ENCODE measurements around the gene KIF20A. TPM values are rescaled to one million over a fixed set of nuclear protein-coding genes. Genes with fewer than 3 reads are reported as not detected.

The KIF20A gene
- total RNA-seq, 1 experiment from 2014 or later, result 84.9 TPM

DNA sequence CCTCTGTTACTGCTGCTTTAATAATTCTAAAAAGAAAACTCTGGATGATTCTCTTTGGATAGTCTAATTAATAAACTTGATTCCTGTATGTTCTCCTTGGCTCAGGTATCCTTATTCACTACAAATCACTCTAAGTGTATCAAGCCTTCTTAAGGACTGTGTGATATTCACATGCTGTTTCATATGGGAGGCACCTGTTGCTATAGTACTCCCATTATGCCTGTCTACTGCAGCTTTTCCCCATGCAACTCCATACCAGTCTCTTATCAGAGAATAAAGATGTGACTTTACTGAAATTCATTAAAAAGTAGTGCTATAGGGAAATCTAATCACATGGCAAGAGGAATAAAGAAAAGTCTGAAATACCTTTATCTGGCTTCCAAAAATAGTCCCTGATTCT lies 15.2 kb upstream of the KIF20A start:
- POLR2A ChIA-PET, result interaction anchor here (1.5 kb wide), 1 partner anchor 168 kb away, joined by 3 read pairs; the partner anchor contains the start of gene CDC25C
- Mint-ChIP-seq H3K9me3 (ENCODE audit: unreplicated experiment) (no peaks in the 10 kb centered on the region), H3K4me1 (ENCODE audit: low read depth, unreplicated experiment) (no peaks in the 10 kb centered on the region), H3K4me3 (ENCODE audit: unreplicated experiment) (no peak overlapping the region), H3K27me3 (ENCODE audit: insufficient read depth, unreplicated experiment) (no peaks in the 10 kb centered on the region), H3K36me3 (ENCODE audit: insufficient read depth, unreplicated experiment) (peaks cover 94% of the 10 kb centered on the region), H3K27ac (ENCODE audit: unreplicated experiment) (no peak overlapping the region)
- Histone ChIP-seq H3K27me3 (replicated peaks; ENCODE audit: control insufficient read depth, insufficient read depth, low read length) (no peaks in the 10 kb centered on the region), H3K9me3 (no peaks in the 10 kb centered on the region), H3K4me1 (no peaks in the 10 kb centered on the region), H3K36me3 (ENCODE audit: control insufficient read depth, insufficient read depth, low read length) (peaks cover 9% of the 10 kb centered on the region), H3K4me3 (ENCODE audit: low read depth, low read length) (no peak overlapping the region)
- TF ChIP-seq, protein P1, sequence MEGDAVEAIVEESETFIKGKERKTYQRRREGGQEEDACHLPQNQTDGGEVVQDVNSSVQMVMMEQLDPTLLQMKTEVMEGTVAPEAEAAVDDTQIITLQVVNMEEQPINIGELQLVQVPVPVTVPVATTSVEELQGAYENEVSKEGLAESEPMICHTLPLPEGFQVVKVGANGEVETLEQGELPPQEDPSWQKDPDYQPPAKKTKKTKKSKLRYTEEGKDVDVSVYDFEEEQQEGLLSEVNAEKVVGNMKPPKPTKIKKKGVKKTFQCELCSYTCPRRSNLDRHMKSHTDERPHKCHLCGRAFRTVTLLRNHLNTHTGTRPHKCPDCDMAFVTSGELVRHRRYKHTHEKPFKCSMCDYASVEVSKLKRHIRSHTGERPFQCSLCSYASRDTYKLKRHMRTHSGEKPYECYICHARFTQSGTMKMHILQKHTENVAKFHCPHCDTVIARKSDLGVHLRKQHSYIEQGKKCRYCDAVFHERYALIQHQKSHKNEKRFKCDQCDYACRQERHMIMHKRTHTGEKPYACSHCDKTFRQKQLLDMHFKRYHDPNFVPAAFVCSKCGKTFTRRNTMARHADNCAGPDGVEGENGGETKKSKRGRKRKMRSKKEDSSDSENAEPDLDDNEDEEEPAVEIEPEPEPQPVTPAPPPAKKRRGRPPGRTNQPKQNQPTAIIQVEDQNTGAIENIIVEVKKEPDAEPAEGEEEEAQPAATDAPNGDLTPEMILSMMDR (IDR thresholded peaks at IDR 0.05; ENCODE audit: insufficient read depth in 1 of 2, low read depth in 1 of 2, low read length in 1 of 2, severe bottlenecking in 1 of 2, unreplicated experiment in 1 of 2), result no peak
- DNase-seq, result no peak
- no TSS peak for BruUV-seq (replicated peaks)
- CTCF ChIA-PET, result no interaction called here
- intact Hi-C loops (cut with micrococcal nuclease; ENCODE audit: unreplicated experiment), result no loop called here

DNA sequence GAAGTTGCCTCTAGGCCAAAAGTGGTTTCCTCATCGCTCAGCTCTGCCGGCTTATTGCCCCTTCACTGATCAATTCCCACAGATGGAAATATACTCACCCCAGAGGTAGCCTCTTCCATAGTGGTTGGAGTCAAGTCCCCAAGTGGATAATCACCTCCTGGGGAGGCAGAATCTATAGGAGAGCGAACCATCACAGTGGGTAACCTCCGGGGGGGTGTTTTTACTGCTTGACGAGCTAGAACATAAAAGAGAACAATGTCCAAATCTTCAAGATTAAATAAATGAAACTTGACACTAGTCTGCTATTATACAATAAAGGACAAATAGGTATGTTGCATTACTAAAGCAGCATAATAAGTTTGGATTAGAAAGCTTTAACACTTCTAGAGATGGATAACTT lies 9.8 kb upstream of the KIF20A start:
- intact Hi-C loops (cut with micrococcal nuclease; ENCODE audit: unreplicated experiment), result no loop called here
- Histone ChIP-seq H3K27me3 (replicated peaks; ENCODE audit: control insufficient read depth, insufficient read depth, low read length) (no peaks in the 10 kb centered on the region), H3K4me1 (no peaks in the 10 kb centered on the region), H3K4me3 (ENCODE audit: low read depth, low read length) (no peak overlapping the region), H3K36me3 (ENCODE audit: control insufficient read depth, insufficient read depth, low read length) (peaks cover 6% of the 10 kb centered on the region), H3K9me3 (no peaks in the 10 kb centered on the region)
- Mint-ChIP-seq H3K36me3 (ENCODE audit: insufficient read depth, unreplicated experiment) (peaks cover 94% of the 10 kb centered on the region), H3K4me3 (ENCODE audit: unreplicated experiment) (no peak overlapping the region), H3K27me3 (ENCODE audit: insufficient read depth, unreplicated experiment) (no peaks in the 10 kb centered on the region), H3K27ac (ENCODE audit: unreplicated experiment) (no peak overlapping the region), H3K4me1 (ENCODE audit: low read depth, unreplicated experiment) (no peaks in the 10 kb centered on the region), H3K9me3 (ENCODE audit: unreplicated experiment) (no peaks in the 10 kb centered on the region)
- POLR2A ChIA-PET, result no interaction called here
- no peak for DNase-seq
- TF ChIP-seq, protein P1 (IDR thresholded peaks at IDR 0.05; ENCODE audit: insufficient read depth in 1 of 2, low read depth in 1 of 2, low read length in 1 of 2, severe bottlenecking in 1 of 2, unreplicated experiment in 1 of 2), result no peak
- CTCF ChIA-PET, result no interaction called here
- no TSS peak for BruUV-seq (replicated peaks)

DNA sequence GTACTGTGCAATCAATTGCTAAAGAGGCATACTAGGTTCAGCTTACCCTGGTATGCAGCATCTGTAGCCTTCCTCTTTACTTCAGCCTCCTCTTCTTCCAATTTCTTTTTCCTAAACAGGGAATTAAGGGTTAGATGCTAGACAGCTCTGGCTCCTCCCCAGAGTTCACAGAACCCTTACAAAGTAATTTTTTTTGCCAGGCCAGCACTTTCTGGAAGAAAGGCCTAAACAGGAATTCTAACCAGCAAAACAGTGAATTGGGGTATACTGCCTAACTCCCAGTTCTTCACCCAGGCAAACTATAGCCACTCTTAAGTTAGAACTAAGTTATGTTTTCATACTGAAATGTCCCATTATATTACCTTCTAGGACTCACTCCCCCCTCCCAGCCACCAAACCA lies 8.6 kb upstream of the KIF20A start:
- no peaks in the 10 kb centered on the region for H3K9me3 ChIP-seq
- H3K4me1 Mint-ChIP-seq (ENCODE audit: low read depth, unreplicated experiment), result no peaks in the 10 kb centered on the region
- no peak overlapping the region for H3K4me3 ChIP-seq (ENCODE audit: low read depth, low read length)
- ChIA-PET CTCF (no interaction called here), POLR2A (no interaction called here)
- H3K4me3 Mint-ChIP-seq (ENCODE audit: unreplicated experiment), result no peak overlapping the region
- no peak for DNase-seq
- peaks cover 94% of the 10 kb centered on the region for H3K36me3 Mint-ChIP-seq (ENCODE audit: insufficient read depth, unreplicated experiment)
- peaks cover 5% of the 10 kb centered on the region; the same call in 1 of the 2 replicates for H3K36me3 ChIP-seq (ENCODE audit: control insufficient read depth, insufficient read depth, low read length)
- BruUV-seq (replicated peaks), result no TSS peak
- H3K27me3 ChIP-seq (replicated peaks; ENCODE audit: control insufficient read depth, insufficient read depth, low read length), result no peaks in the 10 kb centered on the region
- intact Hi-C loops (cut with micrococcal nuclease; ENCODE audit: unreplicated experiment), result no loop called here
- H3K27ac Mint-ChIP-seq (ENCODE audit: unreplicated experiment), result no peak overlapping the region
- no peaks in the 10 kb centered on the region for H3K27me3 Mint-ChIP-seq (ENCODE audit: insufficient read depth, unreplicated experiment)
- no peaks in the 10 kb centered on the region for H3K4me1 ChIP-seq
- no peaks in the 10 kb centered on the region for H3K9me3 Mint-ChIP-seq (ENCODE audit: unreplicated experiment)
- TF ChIP-seq, protein P1 (IDR thresholded peaks at IDR 0.05; ENCODE audit: insufficient read depth in 1 of 2, low read depth in 1 of 2, low read length in 1 of 2, severe bottlenecking in 1 of 2, unreplicated experiment in 1 of 2), result no peak

Data from Caco-2 (cell line).